AG20443 (cell line): Measurements from ENCODE around the gene PRODH.
"Not testable (repeated sequence)": the region's sequence is repeated elsewhere in the genome, so short reads cannot be mapped to it uniquely, and the experiment has no call there.

Source experiments
- DNase-seq: peaks from one replicate; pipeline ENCODE4 v3.0.0; 2012; ENCODE audit warnings: low spot score, mixed read lengths

PRODH gene

GRCh38 chr22:18953128-18953527 is 17.0 kb upstream of the PRODH start:
- not testable (repeated sequence) for DNase-seq

GRCh38 chr22:18952022-18952421 is 15.9 kb upstream of the PRODH start:
- no peak for DNase-seq

- DNase-seq = no peak
These were observed 14.0 kb upstream of the PRODH start for GRCh38 chr22:18950141-18950540.

- DNase-seq = no peak
These were observed 11.8 kb upstream of the PRODH start for GRCh38 chr22:18947905-18948304.

- DNase-seq = not testable (repeated sequence)
These were observed 11.0 kb upstream of the PRODH start for GRCh38 chr22:18947105-18947504.

- not testable (repeated sequence) for DNase-seq
These were observed 2.6 kb upstream of the PRODH start for GRCh38 chr22:18938691-18939090.

GRCh38 chr22:18934688-18935087 is 1.4 kb downstream of the PRODH start:
- DNase-seq = not testable (repeated sequence)

- DNase-seq = no peak
These were observed 2.2 kb downstream of the PRODH start for GRCh38 chr22:18933914-18934313.

- no peak for DNase-seq
These were observed 4.0 kb downstream of the PRODH start for GRCh38 chr22:18931905-18932652.

- DNase-seq = no peak
These were observed 6.6 kb downstream of the PRODH start for GRCh38 chr22:18929459-18929858.

- no peak for DNase-seq
These were observed 8.5 kb downstream of the PRODH start for GRCh38 chr22:18927573-18927972.

- no peak for DNase-seq
These were observed 9.1 kb downstream of the PRODH start for GRCh38 chr22:18927020-18927419.

GRCh38 chr22:18925368-18926064 is 10.6 kb downstream of the PRODH start:
- DNase-seq = no peak

GRCh38 chr22:18920257-18920902 is 15.7 kb downstream of the PRODH start:
- not testable (repeated sequence) for DNase-seq

- DNase-seq = not testable (repeated sequence)
These were observed 18.3 kb downstream of the PRODH start for GRCh38 chr22:18917818-18918217.

GRCh38 chr22:18915550-18915949 is 20.5 kb downstream of the PRODH start:
- DNase-seq = not testable (repeated sequence)

GRCh38 chr22:18914558-18914957 is 21.5 kb downstream of the PRODH start:
- not testable (repeated sequence) for DNase-seq

- not testable (repeated sequence) for DNase-seq
These were observed 23.7 kb downstream of the PRODH start for GRCh38 chr22:18912264-18912946.

GRCh38 chr22:18911535-18911934 is 24.6 kb downstream of the PRODH start:
- not testable (repeated sequence) for DNase-seq

GRCh38 chr22:18909556-18909955 is 26.5 kb downstream of the PRODH start:
- DNase-seq = no peak

- DNase-seq = no peak
These were observed 29.2 kb downstream of the PRODH start for GRCh38 chr22:18906896-18907295.

- DNase-seq = not testable (repeated sequence)
These were observed 29.7 kb downstream of the PRODH start for GRCh38 chr22:18906410-18906745.
